Endothelial cell of umbilical vein (primary cell): ENCODE results near the gene CTSW. TPM values are rescaled to one million over a fixed set of nuclear protein-coding genes. Genes with fewer than 3 reads are reported as not detected.

Experiments
- BruUV-seq: library from RNA; stranded (reverse); fragments of 400-500 nt; replicated peaks from 2 replicates; lab custom pipeline; 2021; lab: Mats Ljungman, UMichigan
- CTCF ChIA-PET: fragments of 300-600, 350-600 bp; sonication (Branson Sonifier 250); formaldehyde crosslinking; loops from one replicate; lab custom pipeline; 2021; ENCODE audit warnings: antibody characterized with exemption, inconsistent platforms; lab: Charles Lee
- POLR2A ChIA-PET: fragments of 300-600, 350-600 bp; sonication (Branson Sonifier 250); formaldehyde crosslinking; loops from one replicate; lab custom pipeline; 2021; ENCODE audit warnings: antibody characterized with exemption, inconsistent platforms; lab: Charles Lee
- DNase-seq: peaks from one replicate; pipeline ENCODE4 v3.0.0-alpha.2; 2011; ENCODE audit warnings: low read depth, low spot score
- FAIRE-seq: peaks from 2 replicates; lab custom pipeline; 2011; peaks lifted over from hg19 to GRCh38; lab: Jason Lieb, UNC
- H2AFZ ChIP-seq: 2 replicates; pipeline ENCODE4 v1.6.0; 2012; ENCODE audit warnings: low read depth, low read length, control low read depth, inconsistent platforms
- H3K27ac ChIP-seq: 2 replicates; pipeline ENCODE4 v1.5.1; 2011; ENCODE audit warnings: low read depth, mild to moderate bottlenecking, control low read depth, low read length, moderate library complexity; ENCODE audit not compliant: insufficient read depth
- H3K27me3 ChIP-seq, 2 experiments: 2 replicates each; pipeline versions ENCODE4 v1.6.0 to v1.6.1; 2011; ENCODE audit warnings: low read length in 2 of 2, mixed read lengths in 1 of 2; ENCODE audit not compliant: control insufficient read depth in 2 of 2, insufficient read depth in 2 of 2
- H3K36me3 ChIP-seq, 2 experiments: 2 replicates in 1 of 2; 3 replicates in 1 of 2; pipeline ENCODE4 v1.5.1; 2011; ENCODE audit warnings: low read length in 2 of 2, mild to moderate bottlenecking in 1 of 2, moderate library complexity in 1 of 2; ENCODE audit not compliant: control insufficient read depth in 2 of 2, insufficient read depth in 2 of 2; ENCODE audit errors: extremely low read depth in 1 of 2
- H3K4me1 ChIP-seq: 3 replicates; pipeline ENCODE4 v1.5.1; 2011; ENCODE audit warnings: mild to moderate bottlenecking, low read length; ENCODE audit not compliant: control insufficient read depth, insufficient read depth; ENCODE audit errors: extremely low read depth
- H3K4me2 ChIP-seq: 2 replicates; pipeline ENCODE4 v1.6.1; 2011; ENCODE audit warnings: low read length, control low read depth, mixed read lengths; ENCODE audit not compliant: insufficient read depth
- H3K4me3 ChIP-seq, 3 experiments: fragments of 200-600 bp in 1 of 3; sonication (generic), shearing (Covaris generic) in 1 of 3; replicated peaks in 1 of 3; 2 replicates each; pipeline ENCODE4 v1.5.1; 2011 to 2016; ENCODE audit warnings: control low read depth in 3 of 3, low read length in 3 of 3, mild to moderate bottlenecking in 2 of 3, inconsistent platforms in 1 of 3, low read depth in 1 of 3, moderate library complexity in 1 of 3; ENCODE audit not compliant: insufficient read depth in 1 of 3
- H3K79me2 ChIP-seq: 2 replicates; pipeline ENCODE4 v1.6.0; 2012; ENCODE audit warnings: low read length, inconsistent platforms; ENCODE audit not compliant: control insufficient read depth, insufficient read depth
- H3K9ac ChIP-seq: replicated peaks from 2 replicates; pipeline ENCODE3; 2011; ENCODE audit warnings: low read length, control low read depth; ENCODE audit not compliant: insufficient read depth; ENCODE audit errors: extremely low read depth
- H3K9me1 ChIP-seq: replicated peaks from 3 replicates; pipeline ENCODE4 v1.6.0; 2011; ENCODE audit warnings: mild to moderate bottlenecking, low read length; ENCODE audit not compliant: control insufficient read depth, insufficient read depth; ENCODE audit errors: extremely low read depth
- H3K9me3 ChIP-seq: replicated peaks from 2 replicates; pipeline ENCODE4 v1.5.1; 2012; ENCODE audit warnings: low read length, inconsistent platforms; ENCODE audit not compliant: control insufficient read depth, insufficient read depth
- H4K20me1 ChIP-seq: replicated peaks from 2 replicates; pipeline ENCODE3; 2011; ENCODE audit warnings: mild to moderate bottlenecking, low read length; ENCODE audit not compliant: control insufficient read depth, insufficient read depth; ENCODE audit errors: extremely low read depth
- CTCF ChIP-seq, 2 donors: IDR thresholded peaks; 1 replicate in 1 of 2; 2 replicates in 1 of 2; pipeline ENCODE4 v1.5.1; 2011; ENCODE audit warnings: low read length in 2 of 2, mild to moderate bottlenecking in 2 of 2, moderate library complexity in 2 of 2, control low read depth in 1 of 2, inconsistent platforms in 1 of 2, low read depth in 1 of 2; ENCODE audit not compliant: insufficient read depth in 1 of 2; ENCODE audit errors: extremely low read depth in 1 of 2
- EZH2 ChIP-seq: IDR thresholded peaks from 2 replicates; pipeline ENCODE4 v1.6.1; 2012; ENCODE audit warnings: borderline replicate concordance, low read depth, mild to moderate bottlenecking, moderate library complexity, low read length, inconsistent platforms; ENCODE audit not compliant: severe bottlenecking
- FOS ChIP-seq: IDR thresholded peaks from 2 replicates; pipeline ENCODE4 v1.6.1; 2011; ENCODE audit warnings: mild to moderate bottlenecking, low read length, moderate library complexity, borderline replicate concordance; ENCODE audit not compliant: insufficient read depth
- GATA2 ChIP-seq: IDR thresholded peaks from 2 replicates; pipeline ENCODE4 v1.7.0; 2011; ENCODE audit warnings: low read depth, mild to moderate bottlenecking, moderate library complexity, mixed read lengths, low read length; ENCODE audit not compliant: insufficient read length, insufficient read depth
- JUN ChIP-seq: IDR thresholded peaks from 2 replicates; pipeline ENCODE4 v1.6.1; 2011; ENCODE audit warnings: borderline replicate concordance, low read depth; ENCODE audit not compliant: insufficient read length, insufficient read depth
- MAX ChIP-seq: IDR thresholded peaks from 2 replicates; pipeline ENCODE4 v1.6.1; 2011; ENCODE audit not compliant: insufficient read depth, insufficient read length
- MYC ChIP-seq: IDR thresholded peaks from one replicate; pipeline ENCODE4 v1.6.1; 2011; ENCODE audit warnings: mild to moderate bottlenecking, low read depth, low read length
- dilution Hi-C: fragments of 300-500 bp; cut with MboI; formaldehyde crosslinking; loops from one replicate; pipeline ENCODE4 v1.15.0; 2019; ENCODE audit warnings: low sequenced_read_pairs; ENCODE audit not compliant: extremely low pct_ligation_motif_present
- intact Hi-C: fragments of 100-400 bp; cut with micrococcal nuclease; formaldehyde crosslinking; loops from one replicate; pipeline ENCODE4 v1.10.0; 2022
- polyA plus RNA-seq, 4 experiments: library from polyadenylated mRNA; depleted of rRNA in 3 of 4; stranded (reverse) in 3 of 4; unstranded in 1 of 4; fragments of >200 nt; gene quantifications; 2 replicates each; pipeline versions ENCODE4 v1.2.1 to v1.2.3, GENCODE V29; 2011 to 2012; ENCODE audit warnings: missing spikeins in 1 of 4
- total RNA-seq: library from RNA; stranded (reverse); gene quantifications from 2 replicates; pipeline ENCODE4 v1.2.3, GENCODE V29; 2021

The CTSW gene
- total and polyA plus RNA-seq, 2 donors (not counting 3 experiments of a cell fraction or from before 2014, with no cell fraction given), result not detected

DNA sequence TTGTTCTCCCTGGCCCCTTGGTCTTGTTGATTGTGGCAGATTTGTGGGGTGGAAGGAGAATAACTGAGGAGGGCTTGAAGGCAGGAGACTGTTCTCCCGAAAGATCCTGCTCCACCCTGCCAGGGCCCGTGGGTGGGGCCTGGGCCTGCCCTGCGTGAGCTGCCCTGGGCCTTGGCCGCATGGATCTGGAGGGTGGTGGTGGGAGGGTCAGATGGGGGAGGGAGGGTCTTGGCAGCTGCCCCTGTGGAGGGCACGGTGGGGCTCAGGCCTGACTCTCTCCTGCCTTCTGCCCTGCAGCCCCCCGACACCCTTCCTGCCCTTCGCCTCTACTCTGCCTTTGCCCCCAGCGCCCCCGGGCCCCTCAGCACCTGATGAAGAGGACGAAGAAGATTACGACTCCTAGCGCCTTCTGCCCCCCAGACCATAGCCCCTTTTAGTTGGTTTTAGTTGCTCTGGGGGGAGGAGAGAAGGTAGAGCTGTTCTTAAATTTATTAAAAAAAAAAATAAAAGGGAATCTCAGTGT, 41.5 kb downstream of the CTSW start:
- H2AFZ ChIP-seq, result no peak overlapping the region
- POLR2A ChIA-PET, result no interaction called here

More for the DNA sequence above, 41.5 kb downstream of the CTSW start:
- BruUV-seq, result no TSS peak
- CTCF ChIA-PET, result interaction anchor here (1.3 kb wide), 1 partner anchor 37 kb away, joined by 3 read pairs; no protein-coding TSS in a partner anchor
- H3K4me1 ChIP-seq, result peaks cover 34% of the 10 kb centered on the region
- H3K4me2 ChIP-seq, result no peak overlapping the region
- no peaks in the 10 kb centered on the region for H3K27me3 ChIP-seq
- H3K27ac ChIP-seq, result no peak overlapping the region
- no peak overlapping the region for H3K4me3 ChIP-seq
- no peaks in the 10 kb centered on the region for H4K20me1 ChIP-seq
- dilution Hi-C loops, result no loop called here
- H3K9me3 ChIP-seq, result no peaks in the 10 kb centered on the region
- H3K36me3 ChIP-seq, result peaks cover 6 to 11% of the 10 kb centered on the region in 2 experiments
- DNase-seq, result no peak
- no peak for FAIRE-seq
- H3K9ac ChIP-seq, result no peak overlapping the region
- peaks cover 37% of the 10 kb centered on the region for H3K79me2 ChIP-seq
- intact Hi-C loops, result no loop called here
- H3K9me1 ChIP-seq, result no peaks in the 10 kb centered on the region
- TF ChIP-seq GATA2, result no peak
- no peak for TF ChIP-seq EZH2
- no peak for TF ChIP-seq JUN
- no peak for TF ChIP-seq MAX
- no peak for TF ChIP-seq CTCF (IDR thresholded peaks at IDR 0.05; ENCODE audit: extremely low read depth in 1 of 2, insufficient read depth in 1 of 2, low read depth in 1 of 2, low read length in 2 of 2)
- no peak for TF ChIP-seq FOS
- no peak for TF ChIP-seq MYC
